Fibroblast of skin of scalp (primary cell): ENCODE results near the gene TSSC4.

Experiments used
- DNase-seq: peaks from one replicate; pipeline ENCODE4 v3.0.0-alpha.2; 2013

TSSC4 gene

DNA sequence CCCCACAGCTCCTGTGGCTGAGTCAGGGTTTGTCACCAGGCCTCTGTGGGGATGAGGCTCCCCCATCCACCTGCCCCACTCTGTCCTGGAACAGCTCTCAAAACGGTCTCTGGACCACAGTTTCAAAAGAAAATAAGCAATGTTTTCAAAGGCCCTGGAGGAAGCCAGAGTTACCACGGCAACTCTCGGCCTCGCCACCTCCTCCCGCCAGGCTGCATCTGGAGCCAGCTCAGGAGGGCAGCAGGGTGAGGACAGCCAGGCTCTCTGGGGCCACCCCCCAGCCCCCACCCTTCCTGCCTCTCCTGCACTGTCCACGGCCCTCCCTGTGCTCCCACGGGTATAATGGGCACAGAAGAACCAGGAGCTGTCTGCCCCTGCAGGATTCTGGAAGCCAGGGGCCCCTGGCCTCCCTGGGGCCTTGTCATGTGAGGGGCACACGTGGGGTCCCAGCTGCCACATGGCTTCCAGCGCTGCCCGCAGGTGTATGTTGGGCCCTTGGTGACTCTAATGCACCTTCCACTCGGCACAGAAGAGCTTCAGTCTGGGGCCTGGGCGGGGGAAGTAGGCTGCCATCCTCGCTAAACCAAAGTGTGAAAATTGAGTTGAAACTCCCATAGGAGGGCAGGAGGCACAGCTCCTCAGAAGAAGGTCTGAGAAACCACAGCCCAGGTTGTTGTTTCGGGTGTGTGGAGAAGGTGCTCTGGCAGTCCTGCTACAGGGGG, 13.1 kb upstream of the TSSC4 start:
- no peak for DNase-seq

DNA sequence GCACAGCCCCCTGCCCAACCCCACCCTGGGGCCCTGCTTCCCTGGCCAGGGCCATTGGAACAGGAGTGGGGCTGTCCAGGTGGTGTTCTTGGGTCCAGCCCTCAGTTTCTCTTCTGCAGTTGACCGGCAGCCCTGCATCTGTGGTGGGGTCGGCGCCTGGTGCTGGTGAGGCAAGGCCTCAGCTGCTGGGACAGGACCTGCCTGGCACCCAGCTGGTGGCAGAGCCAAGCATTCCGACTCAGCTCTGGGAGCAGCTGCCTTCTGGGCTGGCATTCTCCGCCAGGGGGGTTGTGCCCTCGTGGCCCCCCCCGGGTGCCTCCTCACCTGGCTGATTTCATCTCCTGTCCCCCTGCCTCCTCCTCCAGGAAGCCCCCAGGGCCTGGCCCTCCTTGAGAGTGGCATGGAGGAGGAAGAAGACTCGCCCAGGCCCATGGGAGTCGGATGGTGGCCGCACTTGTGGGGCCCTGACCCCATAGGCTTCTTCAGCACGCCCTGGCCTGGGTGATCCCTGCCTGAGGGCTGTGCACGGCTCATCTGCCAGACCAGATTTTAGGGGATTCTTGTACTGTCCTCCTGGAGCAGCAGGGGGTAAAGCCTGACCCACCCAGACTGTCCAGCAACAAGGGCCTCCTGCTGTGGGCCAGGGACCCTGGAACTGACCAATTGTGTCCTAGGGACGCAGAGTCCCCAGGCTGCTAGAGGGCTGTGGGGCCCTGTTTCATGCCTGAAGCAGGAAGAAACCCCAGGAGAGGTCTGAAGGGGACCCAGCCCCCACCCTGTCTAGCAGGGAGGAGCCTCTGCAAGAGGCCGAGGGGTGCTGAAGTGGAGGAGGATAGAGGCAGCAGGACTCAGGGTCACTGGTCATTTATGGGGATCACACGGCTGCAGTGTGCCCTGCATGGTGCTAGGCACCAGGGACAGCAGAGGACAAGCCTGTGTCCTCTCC, 11.8 kb upstream of the TSSC4 start:
- no peak for DNase-seq

- DNase-seq: no peak
Observed at GRCh38 chr11:2389377-2390026, 11.0 kb upstream of the TSSC4 start.

- DNase-seq: no peak
Observed at GRCh38 chr11:2390091-2390724, 10.3 kb upstream of the TSSC4 start.

DNA sequence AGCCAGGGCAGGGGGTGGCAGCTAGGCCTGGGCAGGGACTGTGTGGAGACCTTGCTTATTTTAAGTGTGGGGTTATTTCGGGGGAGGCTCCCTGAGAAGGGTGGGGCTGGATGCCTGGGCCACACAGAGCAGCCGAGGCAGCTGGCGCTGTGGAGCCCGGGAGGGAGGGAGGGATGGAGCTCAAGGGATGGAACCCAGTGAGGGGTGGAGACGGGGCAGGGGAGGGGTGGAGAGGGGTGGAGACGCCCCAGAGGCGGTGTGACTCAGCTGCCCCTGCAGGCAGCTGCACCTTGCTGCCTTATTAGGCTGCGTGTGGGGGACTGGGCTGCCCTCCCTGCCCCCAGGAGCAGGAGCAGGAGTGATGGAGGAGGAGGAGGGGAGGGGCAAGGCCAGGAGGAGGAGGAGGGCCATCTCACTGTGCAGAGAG, 9.8 kb upstream of the TSSC4 start:
- DNase-seq: peak; percentile 91

DNA sequence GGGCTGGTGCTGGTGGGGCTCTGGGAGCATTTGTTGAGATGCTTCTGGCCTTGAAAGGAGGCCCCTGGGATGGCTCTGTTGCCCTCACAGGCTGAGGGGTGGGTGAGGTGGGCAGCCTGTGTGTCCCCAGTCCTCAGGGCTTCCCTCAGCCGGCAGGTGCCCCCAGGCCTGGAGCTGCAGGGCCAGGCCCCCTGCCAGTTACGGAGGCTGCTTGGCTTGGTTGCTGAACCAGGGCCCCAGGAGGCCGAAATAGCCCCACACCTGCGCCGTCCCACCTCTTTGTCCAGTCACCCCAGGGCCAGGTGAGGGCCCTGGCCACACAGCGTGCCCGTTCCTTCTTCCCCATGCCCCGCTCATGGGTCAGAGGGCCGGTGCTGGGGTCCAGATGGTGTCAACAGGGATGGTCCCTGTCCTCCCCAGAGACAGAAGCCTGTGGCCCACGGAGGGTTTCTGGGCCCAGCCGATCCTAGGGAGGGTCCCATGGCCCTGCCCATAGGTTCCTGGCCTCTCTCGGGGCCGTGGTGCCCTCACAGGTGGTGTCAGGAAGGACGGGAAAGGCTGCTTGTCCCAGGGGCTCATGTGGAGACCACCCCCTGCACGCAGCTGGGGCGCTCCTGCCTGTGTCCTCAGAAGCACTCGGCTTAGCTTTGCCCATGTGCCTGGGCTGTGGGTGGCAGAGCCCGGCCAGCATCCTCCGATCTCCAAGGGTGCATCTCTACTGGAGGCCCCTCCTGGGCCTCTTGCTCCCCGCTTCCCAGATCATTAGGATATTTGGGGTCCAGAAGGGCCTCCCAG, 9.2 kb upstream of the TSSC4 start:
- no peak for DNase-seq

- DNase-seq: no peak
Observed at GRCh38 chr11:2392241-2392959, 8.2 kb upstream of the TSSC4 start.

DNA sequence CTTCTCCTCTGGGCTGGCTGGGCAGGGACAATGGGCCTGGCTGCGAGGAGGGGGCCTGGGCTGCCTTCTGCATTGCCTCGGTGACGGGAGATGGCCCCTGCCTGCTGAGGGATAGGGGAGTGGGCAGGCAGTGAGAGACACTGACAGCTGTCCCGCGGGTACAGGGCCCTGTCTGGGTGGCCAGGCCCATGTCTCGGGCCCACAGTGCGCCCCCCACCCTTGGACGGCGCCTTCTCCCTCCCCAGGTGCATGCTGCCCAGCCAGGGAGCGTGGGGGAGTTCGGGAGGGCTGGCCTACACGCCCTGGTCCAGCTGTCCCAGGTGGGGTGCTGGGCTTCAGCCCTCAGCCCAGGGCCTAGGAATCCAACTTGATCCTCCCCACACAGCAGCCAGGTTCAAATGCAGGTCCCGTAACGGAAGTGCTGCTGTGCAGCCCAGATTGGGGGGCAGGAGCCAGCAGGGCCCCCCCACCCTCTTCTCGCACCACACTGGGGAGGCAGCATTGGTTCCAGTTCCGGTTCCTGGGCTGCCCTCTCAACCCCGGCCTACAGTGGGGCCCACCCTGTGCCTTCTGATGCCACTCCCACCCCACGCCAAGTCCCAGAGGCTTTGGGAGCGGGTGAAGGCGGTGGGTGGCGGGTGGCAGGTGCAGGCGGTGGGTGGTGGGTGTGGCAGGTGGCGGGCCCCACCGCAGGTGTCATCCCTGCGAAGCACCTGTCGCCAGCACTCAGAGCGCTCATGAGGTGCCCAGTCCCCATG, 7.3 kb upstream of the TSSC4 start:
- no peak for DNase-seq

DNA sequence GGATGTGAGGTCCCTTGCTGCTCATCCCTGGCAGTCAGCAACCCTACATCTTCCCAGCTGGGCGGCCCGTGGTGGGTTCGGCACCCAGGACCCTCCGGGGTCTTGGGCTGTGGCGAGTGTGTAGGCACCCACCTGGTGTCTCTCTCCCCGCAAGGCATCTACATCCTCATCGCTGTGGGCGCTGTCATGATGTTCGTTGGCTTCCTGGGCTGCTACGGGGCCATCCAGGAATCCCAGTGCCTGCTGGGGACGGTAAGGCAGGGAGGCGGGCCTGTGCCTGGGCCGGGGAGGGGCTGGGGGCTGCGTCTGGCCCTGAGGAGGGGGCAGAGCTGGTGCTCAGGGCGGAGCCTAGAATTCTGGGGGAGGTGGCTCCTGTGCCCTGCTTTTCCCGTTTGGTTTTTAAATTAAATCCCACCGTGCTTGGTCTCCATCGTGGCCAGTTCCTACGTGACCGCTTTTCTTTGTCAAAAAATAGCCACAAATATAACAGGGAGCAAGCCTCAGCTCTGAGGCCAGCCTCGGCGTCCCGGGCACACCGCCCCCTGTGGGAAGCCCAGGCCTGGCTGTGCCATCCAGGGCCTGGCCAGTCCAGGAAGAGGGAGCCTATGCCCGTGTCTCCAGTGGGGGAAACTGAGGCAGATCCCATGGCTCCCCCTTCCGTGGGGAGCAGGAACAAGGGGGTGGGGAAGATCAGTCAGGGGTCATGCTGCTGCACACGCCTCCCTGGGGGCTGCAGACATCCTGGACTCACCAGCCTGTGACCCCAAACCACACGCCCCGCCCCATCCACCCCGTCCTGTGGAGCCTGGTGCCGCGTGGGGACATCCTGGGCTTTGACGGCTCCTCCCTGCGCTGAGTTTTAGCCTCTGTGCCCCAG, 6.4 kb upstream of the TSSC4 start:
- no peak for DNase-seq

DNA sequence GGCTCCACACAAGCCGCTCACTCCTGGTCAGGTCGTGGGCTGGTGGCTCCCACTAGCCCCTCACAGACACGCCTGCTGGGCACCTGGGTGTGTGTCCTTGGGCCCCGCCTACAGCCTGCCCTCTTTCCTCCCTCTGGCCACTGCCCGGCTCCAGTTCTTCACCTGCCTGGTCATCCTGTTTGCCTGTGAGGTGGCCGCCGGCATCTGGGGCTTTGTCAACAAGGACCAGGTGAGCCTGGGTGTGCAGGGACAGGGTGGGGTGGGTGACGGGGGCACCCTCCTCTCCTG, 5.8 kb upstream of the TSSC4 start:
- DNase-seq: no peak

DNA sequence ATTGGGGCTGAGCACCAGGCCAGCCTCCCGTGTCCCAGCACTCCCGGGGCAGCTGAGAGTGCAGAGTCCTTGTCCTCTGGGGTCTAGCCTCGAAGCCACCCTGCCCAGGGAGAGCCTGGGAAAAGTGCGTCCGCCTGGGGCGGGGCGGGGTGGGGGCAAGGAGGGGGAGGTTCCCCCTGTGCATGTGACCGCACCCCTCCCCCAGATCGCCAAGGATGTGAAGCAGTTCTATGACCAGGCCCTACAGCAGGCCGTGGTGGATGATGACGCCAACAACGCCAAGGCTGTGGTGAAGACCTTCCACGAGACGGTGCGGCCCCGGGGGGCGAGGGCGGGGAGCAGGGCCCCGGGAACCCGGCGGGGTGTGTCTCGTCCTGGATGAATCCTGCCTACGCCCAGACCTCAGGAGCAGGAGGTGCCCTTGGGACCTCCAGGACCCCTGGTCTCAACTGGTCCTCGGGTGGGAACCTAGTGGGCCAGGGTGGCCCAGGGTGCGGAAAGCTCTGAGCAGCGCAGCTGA, 5.3 kb upstream of the TSSC4 start:
- DNase-seq: no peak

DNA sequence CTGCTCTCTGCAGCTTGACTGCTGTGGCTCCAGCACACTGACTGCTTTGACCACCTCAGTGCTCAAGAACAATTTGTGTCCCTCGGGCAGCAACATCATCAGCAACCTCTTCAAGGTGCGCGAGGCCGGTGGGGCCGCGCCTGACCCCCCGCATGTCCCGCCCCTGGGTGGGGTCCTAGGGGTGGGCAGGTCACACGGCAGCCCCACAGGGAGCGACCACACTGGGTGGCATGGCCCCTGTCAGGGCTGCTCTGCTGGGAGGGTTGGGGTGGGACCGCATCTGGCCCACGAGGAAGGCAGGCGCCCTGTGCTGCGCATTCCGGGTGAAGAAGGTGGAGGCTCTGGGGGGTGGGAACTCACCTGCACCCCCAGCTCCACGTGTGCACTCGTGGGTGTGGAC, 4.7 kb upstream of the TSSC4 start:
- DNase-seq: no peak

- DNase-seq: no peak
Observed at GRCh38 chr11:2396471-2396870, 4.1 kb upstream of the TSSC4 start.

DNA sequence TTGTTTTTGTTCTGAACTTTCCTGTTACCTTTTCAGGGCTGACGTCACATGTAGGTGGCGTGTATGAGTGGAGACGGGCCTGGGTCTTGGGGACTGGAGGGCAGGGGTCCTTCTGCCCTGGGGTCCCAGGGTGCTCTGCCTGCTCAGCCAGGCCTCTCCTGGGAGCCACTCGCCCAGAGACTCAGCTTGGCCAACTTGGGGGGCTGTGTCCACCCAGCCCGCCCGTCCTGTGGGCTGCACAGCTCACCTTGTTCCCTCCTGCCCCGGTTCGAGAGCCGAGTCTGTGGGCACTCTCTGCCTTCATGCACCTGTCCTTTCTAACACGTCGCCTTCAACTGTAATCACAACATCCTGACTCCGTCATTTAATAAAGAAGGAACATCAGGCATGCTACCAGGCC, 3.5 kb upstream of the TSSC4 start:
- DNase-seq: no peak

DNA sequence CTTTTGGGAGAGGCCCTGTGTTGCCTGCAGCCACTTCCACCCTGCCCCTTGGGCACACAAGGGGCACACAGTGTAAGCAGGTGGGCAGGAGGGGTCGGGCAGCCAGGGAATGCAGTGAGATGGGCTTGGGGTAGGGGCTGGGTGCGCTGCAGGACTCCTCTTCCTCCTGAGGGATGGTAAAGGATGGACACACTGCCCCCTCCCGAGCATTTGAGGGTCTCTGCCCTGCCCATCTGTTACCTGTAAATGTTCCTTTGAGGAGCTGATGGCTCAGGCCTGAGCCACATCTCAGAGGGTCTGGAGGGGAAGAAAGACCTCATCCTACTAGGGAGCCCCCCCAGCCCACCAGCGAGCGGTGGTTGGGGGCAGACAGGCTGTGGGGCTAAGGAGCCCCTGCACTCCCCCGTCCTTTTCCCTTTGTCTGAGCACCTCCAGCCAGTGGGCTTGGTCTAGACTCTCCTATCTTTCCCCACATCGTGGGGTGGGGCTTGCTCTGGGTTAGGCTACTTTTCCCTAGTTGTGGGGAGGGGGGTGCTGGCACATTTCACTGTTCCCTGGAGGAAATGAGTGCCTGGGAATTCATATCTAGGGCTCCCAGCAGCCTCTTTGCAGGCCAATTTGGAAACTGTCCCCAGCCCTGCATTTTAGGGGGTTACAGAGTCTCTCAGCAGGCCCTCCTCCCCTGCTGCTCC, 1.7 kb upstream of the TSSC4 start:
- no peak for DNase-seq

GRCh38 chr11:2399488-2400068, 972 bp upstream of the TSSC4 start:
- no peak for DNase-seq

GRCh38 chr11:2400762-2401435, 349 bp downstream of the TSSC4 start:
- DNase-seq: no peak

DNA sequence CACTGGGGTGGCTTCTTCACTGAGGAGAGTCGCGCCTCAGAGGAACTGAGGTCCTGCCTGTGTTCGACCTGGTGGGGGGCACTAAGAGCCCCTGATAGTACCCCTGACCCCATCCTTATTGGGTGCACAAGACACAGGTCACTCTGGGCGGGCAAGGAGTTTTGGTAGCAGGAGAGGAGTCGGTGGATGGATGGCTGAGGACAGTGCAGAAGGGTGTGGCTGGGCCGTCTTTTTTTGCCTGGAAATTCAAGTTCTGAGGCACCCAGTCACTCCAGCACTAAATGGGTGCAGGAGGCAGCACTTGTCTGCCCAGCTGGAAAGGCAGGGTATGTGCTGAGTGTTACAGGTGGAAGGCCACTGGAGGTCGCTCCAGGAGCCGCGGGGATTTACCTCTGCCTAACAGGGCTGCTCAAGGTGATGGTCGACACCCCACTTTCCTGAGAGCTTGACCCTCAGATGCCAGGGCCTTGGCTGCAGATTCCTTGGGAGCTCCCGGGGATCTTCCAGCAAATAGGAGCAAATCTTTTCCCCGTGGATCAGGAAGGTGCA, 960 bp downstream of the TSSC4 start:
- DNase-seq: no peak
